ENCODE measurements around the gene CETP.
"Not testable (repeated sequence)": the region's sequence is repeated elsewhere in the genome, so short reads cannot be mapped to it uniquely, and the experiment has no call there.

Gene CETP

DNA sequence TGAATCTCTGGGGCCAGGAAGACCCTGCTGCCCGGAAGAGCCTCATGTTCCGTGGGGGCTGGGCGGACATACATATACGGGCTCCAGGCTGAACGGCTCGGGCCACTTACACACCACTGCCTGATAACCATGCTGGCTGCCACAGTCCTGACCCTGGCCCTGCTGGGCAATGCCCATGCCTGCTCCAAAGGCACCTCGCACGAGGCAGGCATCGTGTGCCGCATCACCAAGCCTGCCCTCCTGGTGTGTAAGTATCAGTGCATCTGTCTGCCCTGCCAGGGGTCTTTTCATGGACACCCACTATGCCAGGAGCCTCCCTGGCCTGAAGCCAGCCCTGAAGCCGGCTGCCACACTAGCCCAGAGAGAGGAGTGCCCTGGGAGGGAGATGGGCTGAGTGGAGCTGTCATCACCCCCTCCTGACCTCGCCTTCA lies at the start of gene CETP:
CETP (plus strand) TSS at position 100 of the 431 bp plus-strand sequence; CDS start at position 130, 30 bp downstream.
- no peak for DNase-seq

DNA sequence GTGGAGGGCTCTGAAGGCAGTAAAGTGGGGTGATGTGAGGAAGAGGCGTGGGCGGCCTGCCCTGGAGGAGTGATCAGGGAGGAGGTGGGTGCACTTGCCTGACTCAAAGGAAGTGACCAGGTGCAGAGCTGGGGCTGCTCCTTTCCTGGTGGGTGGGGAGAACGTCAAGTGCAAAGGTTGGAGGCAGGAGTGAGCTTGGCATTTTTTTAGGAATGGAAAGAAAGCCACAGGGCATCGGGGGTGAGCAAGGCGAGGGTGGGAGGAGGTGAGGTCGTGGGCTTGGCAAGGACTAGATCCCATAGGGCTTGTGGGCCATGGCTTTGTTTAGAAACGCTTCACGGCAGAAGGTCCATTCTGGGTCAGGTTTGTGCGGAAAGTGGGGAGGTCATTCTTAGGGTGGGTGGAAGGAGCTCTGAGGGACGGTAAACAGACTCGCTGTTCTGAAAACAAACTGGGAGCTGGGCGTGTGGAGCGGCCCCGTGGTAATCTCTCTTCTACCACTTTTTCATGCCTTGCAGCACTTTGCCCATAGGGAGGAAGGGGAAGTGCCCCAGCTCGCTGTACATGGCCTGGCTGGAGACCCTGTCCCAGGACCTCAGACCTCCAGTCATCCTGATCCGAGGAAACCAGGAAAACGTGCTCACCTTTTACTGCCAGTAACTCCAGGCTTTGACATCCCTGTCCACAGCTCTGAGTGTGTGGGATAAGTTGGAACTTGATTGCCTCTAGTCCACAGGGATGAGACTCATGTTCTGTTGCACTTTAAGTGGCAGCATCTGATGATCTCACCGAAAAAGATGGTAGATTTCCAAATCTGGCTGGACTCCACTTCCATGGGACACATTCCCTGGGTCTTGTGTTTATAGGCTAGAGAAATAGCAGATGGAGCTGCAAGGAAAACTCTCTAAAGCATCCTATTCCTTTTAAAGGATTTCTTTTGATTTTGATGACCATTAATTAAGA lies 48.7 kb upstream of the CETP start:
- DNase-seq, result no peak

GRCh38 chr16:56914896-56915295 lies 46.9 kb upstream of the CETP start:
- no peak for DNase-seq

DNA sequence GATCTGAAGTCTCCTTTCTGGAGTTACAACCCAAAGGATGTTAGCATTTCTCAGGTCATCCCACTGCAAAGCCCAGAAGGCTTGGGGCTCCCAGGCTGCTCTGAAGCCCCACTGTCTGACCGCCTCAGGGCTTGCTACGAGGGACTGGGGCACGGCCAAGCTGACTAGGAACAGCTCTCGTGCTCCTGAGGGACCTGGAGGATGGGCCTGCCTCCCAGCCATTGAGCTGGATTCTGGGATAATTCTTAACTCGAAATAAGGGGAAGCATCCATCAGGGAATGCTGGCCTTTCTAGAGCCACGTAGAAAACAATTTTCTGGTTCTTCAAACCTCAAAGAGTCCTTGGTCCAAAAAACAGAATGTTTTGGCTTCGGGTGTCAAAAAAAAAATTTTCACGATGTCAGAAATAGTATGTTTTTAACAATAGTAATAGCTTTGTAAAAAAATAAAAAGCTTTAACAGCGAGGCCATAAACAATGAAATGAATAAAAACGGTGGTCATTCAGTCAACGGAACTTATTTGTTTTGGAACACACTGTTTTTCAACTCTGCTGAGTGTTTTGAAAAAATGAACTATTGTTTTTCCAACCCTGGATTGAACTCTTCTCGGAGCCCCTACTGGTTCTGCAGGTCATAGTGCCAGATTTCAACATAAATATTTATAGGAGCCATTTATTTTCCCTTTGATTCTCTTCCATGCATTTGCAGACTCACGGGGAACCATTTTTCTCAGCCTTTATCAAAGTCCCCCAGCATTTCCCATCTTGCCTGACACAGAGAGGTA lies 46.2 kb upstream of the CETP start:
- no peak for DNase-seq

GRCh38 chr16:56916571-56917403 lies 45.0 kb upstream of the CETP start:
- DNase-seq, result peak; percentile 17

DNA sequence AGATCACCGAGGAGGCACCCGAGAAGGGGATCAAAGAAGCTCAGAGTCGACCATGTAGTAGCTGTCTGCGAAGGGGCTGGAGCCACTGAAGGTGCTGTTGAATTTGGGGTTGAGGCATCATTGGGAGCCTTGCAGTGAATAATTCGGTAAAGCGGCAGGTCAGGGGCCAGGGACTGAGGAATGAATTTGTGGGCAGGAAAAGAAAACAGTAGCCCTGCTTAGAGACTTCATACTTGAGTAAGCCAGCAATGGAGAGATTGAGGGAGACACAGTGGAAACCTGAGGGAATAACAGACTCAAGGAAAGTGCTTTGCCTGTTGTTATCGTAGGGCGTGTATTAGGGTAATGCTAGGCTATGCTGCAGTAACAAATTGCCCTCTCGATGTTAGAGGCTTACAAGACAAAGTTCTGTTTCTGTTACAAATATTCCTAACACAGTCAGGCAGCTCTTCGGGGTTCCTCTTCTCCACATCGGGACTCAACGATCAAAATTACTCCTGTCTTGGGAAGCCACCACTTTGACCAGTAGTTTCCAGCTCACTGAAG lies 43.2 kb upstream of the CETP start:
- DNase-seq, result no peak

- no peak for DNase-seq
Measured at GRCh38 chr16:56919099-56919800, 42.5 kb upstream of the CETP start.

DNA sequence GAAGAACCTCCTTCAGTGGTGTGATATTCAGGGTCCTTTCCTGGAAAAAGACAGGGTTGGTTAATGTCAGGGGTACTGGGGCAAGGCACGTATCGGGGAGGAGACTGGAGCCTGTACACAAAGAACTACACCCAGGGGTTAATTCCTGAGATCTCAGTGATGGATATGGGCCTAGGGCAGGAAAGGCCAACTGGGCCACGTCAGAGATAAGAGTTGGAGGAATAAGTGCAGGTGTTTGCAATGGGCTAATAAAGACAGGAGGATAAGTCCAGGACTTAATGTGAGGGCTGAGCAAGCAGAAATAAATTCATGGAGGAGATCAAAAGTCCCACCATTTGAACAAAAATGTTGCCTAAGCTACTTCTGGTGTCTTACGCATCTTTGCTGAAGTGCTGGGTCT lies 40.2 kb upstream of the CETP start:
- no peak for DNase-seq

- DNase-seq, result no peak
Measured at GRCh38 chr16:56923481-56924091, 38.2 kb upstream of the CETP start.

DNA sequence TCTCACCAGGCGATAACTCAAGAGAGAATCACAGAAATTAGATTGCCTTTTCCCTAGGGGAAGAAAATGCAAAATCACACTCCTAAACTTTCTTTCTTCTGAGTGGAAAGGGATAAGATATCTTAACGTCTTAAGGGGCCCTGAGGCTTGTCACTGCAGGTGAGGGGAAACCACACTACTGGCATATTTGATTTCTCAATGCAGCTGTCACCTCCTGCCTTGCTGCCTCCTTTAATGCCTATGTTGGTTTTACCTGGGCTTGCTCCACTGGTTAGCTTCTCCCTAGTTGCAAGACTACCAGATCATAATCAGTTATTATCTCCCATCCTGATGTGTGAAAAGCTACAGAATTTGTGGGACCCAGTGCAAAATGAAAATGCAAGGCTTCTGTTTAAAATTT lies 34.3 kb upstream of the CETP start:
- DNase-seq, result no peak

DNA sequence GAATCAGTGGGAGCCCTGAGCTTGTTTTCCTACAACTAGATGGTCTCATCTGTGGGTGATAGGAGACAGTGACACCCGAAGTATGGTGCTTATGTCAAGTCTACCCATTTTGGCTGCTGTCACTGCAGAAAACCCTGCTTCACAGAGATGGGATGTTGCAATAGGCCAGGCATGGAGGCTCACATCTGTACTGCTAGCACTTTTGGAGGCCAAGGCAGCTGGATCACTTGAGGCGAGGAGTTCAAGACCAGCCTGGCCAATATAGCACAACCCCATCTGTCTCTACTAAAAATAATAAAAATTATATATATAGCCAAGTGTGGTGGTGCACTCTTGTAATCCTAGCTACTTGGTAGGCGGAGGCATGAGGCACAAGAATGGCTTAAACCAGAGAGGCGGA lies 32.1 kb upstream of the CETP start:
- no peak for DNase-seq

GRCh38 chr16:56930486-56931270 lies 31.1 kb upstream of the CETP start:
- no peak for DNase-seq

DNA sequence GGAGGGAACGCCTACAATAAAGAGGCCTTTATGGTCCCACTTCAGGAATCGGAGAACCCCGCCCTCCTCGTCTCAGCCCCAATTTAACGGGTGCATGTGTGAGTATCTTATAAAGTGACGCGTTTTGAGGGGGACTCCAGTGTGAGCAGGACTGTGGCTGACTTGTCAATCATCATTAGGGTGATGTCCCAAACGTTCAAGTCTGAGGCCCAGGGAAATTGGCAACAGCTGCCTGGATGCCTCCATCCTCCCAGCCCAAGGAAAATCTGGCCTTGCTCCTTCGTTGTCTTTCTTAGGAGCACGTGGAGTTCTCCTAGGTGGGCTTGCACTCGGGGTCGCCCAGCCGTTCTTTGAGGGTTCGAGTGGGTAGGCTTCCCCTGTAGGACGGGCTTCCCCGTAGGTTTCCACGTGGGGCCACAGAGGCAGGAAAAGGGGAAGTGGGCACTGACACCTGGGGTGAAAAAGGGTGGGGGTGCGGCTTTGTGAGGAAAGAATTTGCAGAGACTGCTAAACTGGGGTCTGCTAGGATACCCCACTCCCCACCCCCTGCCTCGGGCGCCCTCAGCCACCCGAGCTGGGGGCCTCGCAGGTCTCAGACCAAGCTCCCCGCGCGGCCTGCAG lies 30.4 kb upstream of the CETP start:
- DNase-seq, result no peak

DNA sequence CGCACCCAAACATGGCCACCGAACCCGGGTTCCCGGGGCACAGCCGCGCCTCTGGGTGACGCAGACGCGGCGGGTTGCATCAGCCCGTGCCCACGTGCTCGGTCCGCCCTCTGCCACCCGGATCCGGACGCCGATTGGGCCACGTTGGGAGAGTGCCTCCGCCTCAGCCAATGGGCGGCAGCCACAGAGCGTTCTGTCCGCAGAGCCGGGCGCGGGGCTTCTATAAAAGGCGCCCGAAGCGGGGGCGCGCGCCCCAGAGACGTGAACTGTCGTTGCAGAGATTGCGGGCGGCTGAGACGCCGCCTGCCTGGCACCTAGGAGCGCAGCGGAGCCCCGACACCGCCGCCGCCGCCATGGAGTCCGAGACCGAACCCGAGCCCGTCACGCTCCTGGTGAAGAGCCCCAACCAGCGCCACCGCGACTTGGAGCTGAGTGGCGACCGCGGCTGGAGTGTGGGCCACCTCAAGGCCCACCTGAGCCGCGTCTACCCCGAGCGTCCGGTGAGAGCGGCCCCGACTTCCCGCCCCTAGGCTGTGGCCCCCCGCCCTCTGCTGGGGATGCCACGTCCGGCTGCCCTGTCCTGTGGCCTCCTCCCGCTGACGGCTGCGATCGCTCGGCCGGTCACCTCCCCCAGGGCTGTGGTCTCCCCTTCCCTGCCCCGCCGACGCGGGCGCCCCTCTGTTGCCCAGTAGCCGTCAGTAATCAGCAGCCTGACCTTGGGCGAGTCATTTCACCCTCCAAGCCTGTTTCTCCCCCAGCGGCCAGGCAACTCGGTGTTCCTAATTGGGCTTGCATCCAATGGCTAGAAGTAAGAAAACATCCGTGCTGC lies 29.6 kb upstream of the CETP start, which contains the start of gene HERPUD1:
HERPUD1 (plus strand) TSS at position 251 of the 829 bp plus-strand sequence; CDS start at position 354, 103 bp downstream.
- DNase-seq, result peak; percentile 98

GRCh38 chr16:56932721-56933619 lies 28.8 kb upstream of the CETP start:
- DNase-seq, result peak; percentile 18

GRCh38 chr16:56933828-56934598 lies 27.7 kb upstream of the CETP start:
- no peak for DNase-seq

GRCh38 chr16:56934599-56935145 lies 27.1 kb upstream of the CETP start:
- not testable (repeated sequence) for DNase-seq

All from stimulated activated CD4-positive, alpha-beta T cell treated with anti-CD3 and anti-CD28 coated beads, Interleukin-12 subunit alpha, Interleukin-12 subunit beta, amount 100 ng/mL, for 4 hours (primary cell).